ENCODE measurements around the gene CCT7.

The CCT7 gene

DNA sequence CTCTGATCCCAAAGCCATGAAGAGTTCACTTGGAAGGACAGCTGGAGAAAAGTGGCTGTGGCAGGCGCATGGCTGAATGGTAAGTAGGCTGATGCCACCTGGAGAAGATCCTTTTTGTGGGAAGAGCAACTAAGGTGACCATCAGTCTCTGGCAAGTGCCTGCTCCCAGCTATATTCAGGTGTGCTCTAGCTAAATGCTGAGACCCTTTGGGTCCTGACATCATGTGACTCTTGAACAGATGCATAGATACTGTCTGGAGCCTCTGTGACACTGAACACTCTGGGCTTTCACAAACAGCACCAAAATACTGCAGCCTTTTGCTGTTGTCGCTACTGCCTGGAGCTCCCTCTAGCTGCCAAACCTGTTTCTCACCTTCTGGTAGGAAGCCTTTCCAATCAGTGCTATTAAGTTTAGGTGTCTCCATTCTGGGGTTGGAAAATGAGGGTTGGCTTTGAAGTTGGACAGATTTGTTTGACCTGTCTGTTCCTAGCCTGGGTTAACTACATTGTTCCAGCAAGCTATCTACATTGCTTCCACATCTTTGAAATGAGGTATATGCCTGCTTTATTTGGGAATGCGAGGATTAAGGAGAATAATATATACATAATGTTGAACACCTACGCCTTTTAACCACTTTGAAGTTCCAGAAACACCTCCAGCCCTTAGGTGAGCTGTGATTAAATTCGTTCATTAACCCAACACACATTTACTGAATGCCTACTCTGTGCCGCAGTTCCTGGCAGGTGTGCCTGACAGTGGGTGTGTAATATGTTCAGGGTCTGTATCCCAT, 56.1 kb downstream of the CCT7 start:
- no peaks in the 10 kb centered on the region for H3K9me3 ChIP-seq (ENCODE audit: control insufficient read depth, insufficient read depth, low read depth, low read length)
- no peaks in the 10 kb centered on the region for H3K36me3 ChIP-seq (ENCODE audit: control insufficient read depth in 2 of 2, insufficient read depth in 1 of 2, low read length in 2 of 2)
- no peak overlapping the region for H3K4me3 ChIP-seq (ENCODE audit: low read depth, low read length)
- POLR2A ChIA-PET = interaction anchor here (0.6 to 3.3 kb wide), 3 partner anchors 34 to 56 kb away, joined by 3 to 12 read pairs (median 5); partner anchors contain the start of genes CCT7 and PRADC1
- H3K4me1 ChIP-seq (ENCODE audit: control insufficient read depth, insufficient read depth, low read length) = peaks cover 4% of the 10 kb centered on the region; the same call in 1 of the 2 replicates
- H3K27ac ChIP-seq (ENCODE audit: extremely low read depth, low read depth, low read length) = no peak overlapping the region
- TF ChIP-seq ZNF121 (tag by site-specific recombination; IDR thresholded peaks at IDR 0.05) (no peak), SETDB1 (IDR thresholded peaks at IDR 0.05; ENCODE audit: insufficient read length, low read length) (no peak), GLIS2 (tag by site-specific recombination; IDR thresholded peaks at IDR 0.05) (no peak), MZF1 (tag by site-specific recombination; IDR thresholded peaks at IDR 0.05; ENCODE audit: borderline replicate concordance) (no peak), ZNF660 (tag by site-specific recombination; IDR thresholded peaks at IDR 0.05) (0 out of 2 replicates have a peak, but pooled peaks have one; percentile 32), RBAK (tag by site-specific recombination; IDR thresholded peaks at IDR 0.05) (no peak), ZNF112 (tag by site-specific recombination; IDR thresholded peaks at IDR 0.05) (no peak), ZNF654 (tag by site-specific recombination; IDR thresholded peaks at IDR 0.05; ENCODE audit: low read depth) (peak; percentile 27), ZNF184 (tag by site-specific recombination; IDR thresholded peaks at IDR 0.05) (no peak), ZNF350 (tag by site-specific recombination; IDR thresholded peaks at IDR 0.05) (no peak), TRIM28 (IDR thresholded peaks at IDR 0.05; ENCODE audit: borderline replicate concordance, low read length) (no peak), ZNF629 (tag by site-specific recombination; IDR thresholded peaks at IDR 0.05) (no peak), KLF10 (tag by site-specific recombination; IDR thresholded peaks at IDR 0.05) (no peak), SP3 (tag by site-specific recombination; IDR thresholded peaks at IDR 0.05) (no peak), ZNF248 (tag by site-specific recombination; IDR thresholded peaks at IDR 0.05) (no peak), ZNF623 (tag by site-specific recombination; IDR thresholded peaks at IDR 0.05) (no peak), ZSCAN16 (tag by site-specific recombination; IDR thresholded peaks at IDR 0.05) (no peak)
- TF ChIP-seq, protein P1, sequence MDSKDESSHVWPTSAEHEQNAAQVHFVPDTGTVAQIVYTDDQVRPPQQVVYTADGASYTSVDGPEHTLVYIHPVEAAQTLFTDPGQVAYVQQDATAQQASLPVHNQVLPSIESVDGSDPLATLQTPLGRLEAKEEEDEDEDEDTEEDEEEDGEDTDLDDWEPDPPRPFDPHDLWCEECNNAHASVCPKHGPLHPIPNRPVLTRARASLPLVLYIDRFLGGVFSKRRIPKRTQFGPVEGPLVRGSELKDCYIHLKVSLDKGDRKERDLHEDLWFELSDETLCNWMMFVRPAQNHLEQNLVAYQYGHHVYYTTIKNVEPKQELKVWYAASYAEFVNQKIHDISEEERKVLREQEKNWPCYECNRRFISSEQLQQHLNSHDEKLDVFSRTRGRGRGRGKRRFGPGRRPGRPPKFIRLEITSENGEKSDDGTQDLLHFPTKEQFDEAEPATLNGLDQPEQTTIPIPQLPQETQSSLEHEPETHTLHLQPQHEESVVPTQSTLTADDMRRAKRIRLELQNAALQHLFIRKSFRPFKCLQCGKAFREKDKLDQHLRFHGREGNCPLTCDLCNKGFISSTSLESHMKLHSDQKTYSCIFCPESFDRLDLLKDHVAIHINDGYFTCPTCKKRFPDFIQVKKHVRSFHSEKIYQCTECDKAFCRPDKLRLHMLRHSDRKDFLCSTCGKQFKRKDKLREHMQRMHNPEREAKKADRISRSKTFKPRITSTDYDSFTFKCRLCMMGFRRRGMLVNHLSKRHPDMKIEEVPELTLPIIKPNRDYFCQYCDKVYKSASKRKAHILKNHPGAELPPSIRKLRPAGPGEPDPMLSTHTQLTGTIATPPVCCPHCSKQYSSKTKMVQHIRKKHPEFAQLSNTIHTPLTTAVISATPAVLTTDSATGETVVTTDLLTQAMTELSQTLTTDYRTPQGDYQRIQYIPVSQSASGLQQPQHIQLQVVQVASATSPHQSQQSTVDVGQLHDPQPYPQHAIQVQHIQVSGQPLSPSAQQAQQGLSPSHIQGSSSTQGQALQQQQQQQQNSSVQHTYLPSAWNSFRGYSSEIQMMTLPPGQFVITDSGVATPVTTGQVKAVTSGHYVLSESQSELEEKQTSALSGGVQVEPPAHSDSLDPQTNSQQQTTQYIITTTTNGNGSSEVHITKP (tag by site-specific recombination; IDR thresholded peaks at IDR 0.05) = no peak
- TF ChIP-seq, protein P2, sequence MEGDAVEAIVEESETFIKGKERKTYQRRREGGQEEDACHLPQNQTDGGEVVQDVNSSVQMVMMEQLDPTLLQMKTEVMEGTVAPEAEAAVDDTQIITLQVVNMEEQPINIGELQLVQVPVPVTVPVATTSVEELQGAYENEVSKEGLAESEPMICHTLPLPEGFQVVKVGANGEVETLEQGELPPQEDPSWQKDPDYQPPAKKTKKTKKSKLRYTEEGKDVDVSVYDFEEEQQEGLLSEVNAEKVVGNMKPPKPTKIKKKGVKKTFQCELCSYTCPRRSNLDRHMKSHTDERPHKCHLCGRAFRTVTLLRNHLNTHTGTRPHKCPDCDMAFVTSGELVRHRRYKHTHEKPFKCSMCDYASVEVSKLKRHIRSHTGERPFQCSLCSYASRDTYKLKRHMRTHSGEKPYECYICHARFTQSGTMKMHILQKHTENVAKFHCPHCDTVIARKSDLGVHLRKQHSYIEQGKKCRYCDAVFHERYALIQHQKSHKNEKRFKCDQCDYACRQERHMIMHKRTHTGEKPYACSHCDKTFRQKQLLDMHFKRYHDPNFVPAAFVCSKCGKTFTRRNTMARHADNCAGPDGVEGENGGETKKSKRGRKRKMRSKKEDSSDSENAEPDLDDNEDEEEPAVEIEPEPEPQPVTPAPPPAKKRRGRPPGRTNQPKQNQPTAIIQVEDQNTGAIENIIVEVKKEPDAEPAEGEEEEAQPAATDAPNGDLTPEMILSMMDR (tag by site-specific recombination; IDR thresholded peaks at IDR 0.05) = peak; percentile 49; the same call in 1 of the 2 replicates
- TF ChIP-seq, protein P3, sequence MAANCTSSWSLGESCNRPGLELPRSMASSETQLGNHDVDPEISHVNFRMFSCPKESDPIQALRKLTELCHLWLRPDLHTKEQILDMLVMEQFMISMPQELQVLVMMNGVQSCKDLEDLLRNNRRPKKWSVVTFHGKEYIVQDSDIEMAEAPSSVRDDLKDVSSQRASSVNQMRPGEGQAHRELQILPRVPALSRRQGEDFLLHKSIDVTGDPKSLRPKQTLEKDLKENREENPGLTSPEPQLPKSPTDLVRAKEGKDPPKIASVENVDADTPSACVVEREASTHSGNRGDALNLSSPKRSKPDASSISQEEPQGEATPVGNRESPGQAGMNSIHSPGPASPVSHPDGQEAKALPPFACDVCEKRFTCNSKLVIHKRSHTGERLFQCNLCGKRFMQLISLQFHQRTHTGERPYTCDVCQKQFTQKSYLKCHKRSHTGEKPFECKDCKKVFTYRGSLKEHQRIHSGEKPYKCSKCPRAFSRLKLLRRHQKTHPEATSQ (tag by site-specific recombination; IDR thresholded peaks at IDR 0.05) = no peak
- TF ChIP-seq, protein P4, sequence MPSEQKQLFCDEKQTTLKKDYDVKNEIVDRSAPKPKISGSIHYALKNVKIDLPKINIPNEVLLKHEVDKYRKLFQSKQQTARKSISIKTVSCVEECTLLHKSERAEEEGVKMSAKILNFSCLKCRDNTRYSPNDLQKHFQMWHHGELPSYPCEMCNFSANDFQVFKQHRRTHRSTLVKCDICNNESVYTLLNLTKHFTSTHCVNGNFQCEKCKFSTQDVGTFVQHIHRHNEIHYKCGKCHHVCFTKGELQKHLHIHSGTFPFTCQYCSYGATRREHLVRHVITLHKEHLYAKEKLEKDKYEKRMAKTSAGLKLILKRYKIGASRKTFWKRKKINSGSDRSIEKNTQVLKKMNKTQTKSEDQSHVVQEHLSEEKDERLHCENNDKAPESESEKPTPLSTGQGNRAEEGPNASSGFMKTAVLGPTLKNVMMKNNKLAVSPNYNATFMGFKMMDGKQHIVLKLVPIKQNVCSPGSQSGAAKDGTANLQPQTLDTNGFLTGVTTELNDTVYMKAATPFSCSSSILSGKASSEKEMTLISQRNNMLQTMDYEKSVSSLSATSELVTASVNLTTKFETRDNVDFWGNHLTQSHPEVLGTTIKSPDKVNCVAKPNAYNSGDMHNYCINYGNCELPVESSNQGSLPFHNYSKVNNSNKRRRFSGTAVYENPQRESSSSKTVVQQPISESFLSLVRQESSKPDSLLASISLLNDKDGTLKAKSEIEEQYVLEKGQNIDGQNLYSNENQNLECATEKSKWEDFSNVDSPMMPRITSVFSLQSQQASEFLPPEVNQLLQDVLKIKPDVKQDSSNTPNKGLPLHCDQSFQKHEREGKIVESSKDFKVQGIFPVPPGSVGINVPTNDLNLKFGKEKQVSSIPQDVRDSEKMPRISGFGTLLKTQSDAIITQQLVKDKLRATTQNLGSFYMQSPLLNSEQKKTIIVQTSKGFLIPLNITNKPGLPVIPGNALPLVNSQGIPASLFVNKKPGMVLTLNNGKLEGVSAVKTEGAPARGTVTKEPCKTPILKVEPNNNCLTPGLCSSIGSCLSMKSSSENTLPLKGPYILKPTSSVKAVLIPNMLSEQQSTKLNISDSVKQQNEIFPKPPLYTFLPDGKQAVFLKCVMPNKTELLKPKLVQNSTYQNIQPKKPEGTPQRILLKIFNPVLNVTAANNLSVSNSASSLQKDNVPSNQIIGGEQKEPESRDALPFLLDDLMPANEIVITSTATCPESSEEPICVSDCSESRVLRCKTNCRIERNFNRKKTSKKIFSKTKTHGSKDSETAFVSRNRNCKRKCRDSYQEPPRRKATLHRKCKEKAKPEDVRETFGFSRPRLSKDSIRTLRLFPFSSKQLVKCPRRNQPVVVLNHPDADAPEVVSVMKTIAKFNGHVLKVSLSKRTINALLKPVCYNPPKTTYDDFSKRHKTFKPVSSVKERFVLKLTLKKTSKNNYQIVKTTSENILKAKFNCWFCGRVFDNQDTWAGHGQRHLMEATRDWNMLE (tag by site-specific recombination; conservative IDR thresholded peaks at IDR 0.05; ENCODE audit: low read depth) = no peak
- TF ChIP-seq, protein P5, sequence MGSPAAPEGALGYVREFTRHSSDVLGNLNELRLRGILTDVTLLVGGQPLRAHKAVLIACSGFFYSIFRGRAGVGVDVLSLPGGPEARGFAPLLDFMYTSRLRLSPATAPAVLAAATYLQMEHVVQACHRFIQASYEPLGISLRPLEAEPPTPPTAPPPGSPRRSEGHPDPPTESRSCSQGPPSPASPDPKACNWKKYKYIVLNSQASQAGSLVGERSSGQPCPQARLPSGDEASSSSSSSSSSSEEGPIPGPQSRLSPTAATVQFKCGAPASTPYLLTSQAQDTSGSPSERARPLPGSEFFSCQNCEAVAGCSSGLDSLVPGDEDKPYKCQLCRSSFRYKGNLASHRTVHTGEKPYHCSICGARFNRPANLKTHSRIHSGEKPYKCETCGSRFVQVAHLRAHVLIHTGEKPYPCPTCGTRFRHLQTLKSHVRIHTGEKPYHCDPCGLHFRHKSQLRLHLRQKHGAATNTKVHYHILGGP (tag by site-specific recombination; IDR thresholded peaks at IDR 0.05) = no peak
- CTCF ChIA-PET = interaction anchor here (0.6 to 3.4 kb wide), 28 partner anchors 9 to 284 kb away, joined by 3 to 23 read pairs (median 4); partner anchors contain the start of gene PRADC1

Measured in HEK293 (cell line).